ENCODE results near the gene LRRC27.

DNA sequence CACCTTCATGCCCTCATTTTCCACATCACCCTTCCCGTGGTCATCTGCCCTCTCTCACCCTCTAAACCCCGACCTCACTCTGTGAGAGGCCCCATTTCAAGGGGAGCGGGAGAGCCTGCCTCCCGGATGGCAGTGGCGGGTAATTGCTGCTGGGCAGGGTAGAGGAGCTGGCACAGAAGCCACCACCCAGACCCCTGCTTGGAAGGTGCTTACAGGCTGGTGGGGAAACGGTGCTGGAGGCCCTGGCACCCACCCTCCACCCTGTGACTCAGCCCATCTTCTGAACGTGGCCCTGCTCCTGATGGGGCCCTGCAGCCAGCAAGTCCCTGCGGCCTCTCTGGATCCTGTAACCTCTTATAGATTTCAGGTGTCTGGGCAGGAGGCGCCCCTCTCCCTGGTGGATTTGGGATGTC lies 54.4 kb downstream of the LRRC27 start:
- TF ChIP-seq EZH2 (IDR thresholded peaks at IDR 0.05; ENCODE audit: borderline replicate concordance, insufficient read depth, low read depth, low read length, poor library complexity, severe bottlenecking) = no peak
- TF ChIP-seq CTCF (IDR thresholded peaks at IDR 0.05) = no peak
